Testis (tissue), 3 donors: ENCODE data around the gene GRID1. TPM values are rescaled to one million over a fixed set of nuclear protein-coding genes. Genes with fewer than 3 reads are reported as not detected.

Experiments used
- DNase-seq: peaks from one replicate; pipeline ENCODE4 v3.0.0-alpha.2; 2019
- H3K27ac ChIP-seq, 2 donors: fragments of 200-600 bp; sonication (generic); one replicate each; pipeline ENCODE4 v1.5.1; 2019
- H3K27me3 ChIP-seq: fragments of 200-600 bp; sonication (generic); one replicate; pipeline ENCODE4 v1.5.1; 2019
- H3K36me3 ChIP-seq: fragments of 200-600 bp; sonication (generic); one replicate; pipeline ENCODE4 v1.5.1; 2017; ENCODE audit warnings: low read depth; ENCODE audit errors: missing control alignments
- H3K4me1 ChIP-seq: fragments of 200-600 bp; sonication (generic); one replicate; pipeline ENCODE4 v1.5.1; 2019
- H3K4me3 ChIP-seq, 2 donors: fragments of 200-600 bp; sonication (generic); one replicate each; pipeline ENCODE4 v1.5.1; 2017 to 2019
- H3K9me3 ChIP-seq: fragments of 200-600 bp; sonication (generic); one replicate; pipeline ENCODE4 v1.5.1; 2017
- CTCF ChIP-seq, 3 experiments: fragments of 450-650 bp in 2 of 3; fragments of 200-600 bp in 1 of 3; sonication (generic) in 1 of 3; IDR thresholded peaks; one replicate each; pipeline ENCODE4 v1.5.1; 2016 to 2019; ENCODE audit warnings: antibody characterized with exemption in 3 of 3, mild to moderate bottlenecking in 2 of 3, moderate library complexity in 1 of 3
- POLR2A ChIP-seq: fragments of 450-650 bp; IDR thresholded peaks from one replicate; pipeline ENCODE4 v1.6.1; 2017; ENCODE audit warnings: antibody characterized with exemption, mild to moderate bottlenecking, moderate library complexity
- WGBS, 2 donors: methylation state at CpG; one replicate each; pipeline ENCODE4 v1.1.5; 2018; 5-methylcytosine and 5-hydroxymethylcytosine counted together
- intact Hi-C: fragments of 100-400 bp; cut with DNase I; formaldehyde crosslinking; loops from one replicate; pipeline ENCODE4 v1.15.1; 2023; ENCODE audit warnings: low total_unique reads
- polyA plus RNA-seq: library from polyadenylated mRNA; stranded (reverse); fragments of 350-450 nt; fragmentation: Illumina TruSeq; extraction: RNeasy Lipid Tissue Mini Kit (QIAGEN cat#74804); gene quantifications from one replicate; pipeline ENCODE4 v1.2.3, GENCODE V29; 2014; ENCODE audit warnings: low read depth, low replicate concordance; ENCODE audit not compliant: insufficient read depth
- total RNA-seq, 2 donors: library from RNA; depleted of rRNA; stranded (reverse); fragments of >200 nt; gene quantifications; one replicate each; pipeline ENCODE4 v1.2.3, GENCODE V29; 2016

Gene GRID1
- total and polyA plus RNA-seq, 3 donors from 2014 or later, result 7.4 to 16.7 (median 8.1) TPM

GRCh38 chr10:86043236-86043635, 323.4 kb downstream of the GRID1 start:
- Histone ChIP-seq H3K27ac (no peak overlapping the region), H3K27me3 (no peaks in the 10 kb centered on the region), H3K4me3 (no peak overlapping the region), H3K4me1 (no peaks in the 10 kb centered on the region), H3K9me3 (no peaks in the 10 kb centered on the region), H3K36me3 (no peaks in the 10 kb centered on the region)
- WGBS, 2 donors, result 46 to 86% methylated on average over 2 to 3 of the region's 3 CpGs
- no peak for DNase-seq
- TF ChIP-seq POLR2A (no peak), CTCF (IDR thresholded peaks at IDR 0.05) (no peak)
- intact Hi-C loops, result no loop called here

GRCh38 chr10:86042161-86042560, 324.4 kb downstream of the GRID1 start:
- no peaks in the 10 kb centered on the region for H3K36me3 ChIP-seq
- TF ChIP-seq CTCF (IDR thresholded peaks at IDR 0.05) (no peak), POLR2A (no peak)
- H3K9me3 ChIP-seq, result no peaks in the 10 kb centered on the region
- H3K4me3 ChIP-seq, result no peak overlapping the region
- WGBS, 2 donors, result 80 to 100% methylated on average over 1 to 2 of the region's 2 CpGs
- no peaks in the 10 kb centered on the region for H3K27me3 ChIP-seq
- DNase-seq, result no peak
- H3K4me1 ChIP-seq, result no peaks in the 10 kb centered on the region
- intact Hi-C loops, result no loop called here
- H3K27ac ChIP-seq, result no peak overlapping the region

- Histone ChIP-seq H3K27me3 (no peaks in the 10 kb centered on the region), H3K27ac (no peak overlapping the region), H3K9me3 (no peaks in the 10 kb centered on the region), H3K36me3 (no peaks in the 10 kb centered on the region), H3K4me3 (no peak overlapping the region), H3K4me1 (no peaks in the 10 kb centered on the region)
- TF ChIP-seq POLR2A (no peak), CTCF (IDR thresholded peaks at IDR 0.05) (no peak)
- 81 to 92% methylated on average over 3 of the region's 3 CpGs for WGBS, 2 donors
- no peak for DNase-seq
- intact Hi-C loops, result no loop called here
These were observed 325.5 kb downstream of the GRID1 start for GRCh38 chr10:86041116-86041515.

- WGBS, 2 donors, result 87 to 97% methylated on average over 1 of the region's 1 CpG
- no peak for DNase-seq
- no peak overlapping the region for H3K4me3 ChIP-seq
- TF ChIP-seq CTCF (IDR thresholded peaks at IDR 0.05) (no peak), POLR2A (no peak)
- intact Hi-C loops, result no loop called here
- H3K9me3 ChIP-seq, result no peaks in the 10 kb centered on the region
- no peaks in the 10 kb centered on the region for H3K4me1 ChIP-seq
- no peaks in the 10 kb centered on the region for H3K36me3 ChIP-seq
- no peaks in the 10 kb centered on the region for H3K27me3 ChIP-seq
- H3K27ac ChIP-seq, result no peak overlapping the region
These were observed 328.2 kb downstream of the GRID1 start for GRCh38 chr10:86038371-86038770.

- Histone ChIP-seq H3K9me3 (no peaks in the 10 kb centered on the region), H3K4me3 (no peak overlapping the region), H3K36me3 (no peaks in the 10 kb centered on the region), H3K4me1 (no peaks in the 10 kb centered on the region), H3K27ac (no peak overlapping the region), H3K27me3 (no peaks in the 10 kb centered on the region)
- WGBS, 2 donors, result 69 to 85% methylated on average over 5 of the region's 5 CpGs
- no peak for TF ChIP-seq CTCF (IDR thresholded peaks at IDR 0.05)
- no peak for TF ChIP-seq POLR2A
- intact Hi-C loops, result no loop called here
- no peak for DNase-seq
These were observed 329.5 kb downstream of the GRID1 start for GRCh38 chr10:86037096-86037495.
